22Rv1 (cell line): ENCODE results near the gene PSD2.

ENCODE experiments used
- H3K27ac ChIP-seq: fragments of 450-650 bp; 2 replicates; pipeline ENCODE4 v1.5.1; 2017
- CTCF ChIP-seq: fragments of 450-650 bp; IDR thresholded peaks from 2 replicates; pipeline ENCODE4 v1.5.1; 2017; ENCODE audit warnings: mild to moderate bottlenecking
- ZFX ChIP-seq: fragments of 450-650 bp; IDR thresholded peaks from 2 replicates; pipeline ENCODE4 v1.6.1; 2017; ENCODE audit warnings: antibody characterized with exemption, borderline replicate concordance

Gene PSD2

GRCh38 chr5:139870677-139871076 is 75.1 kb downstream of the PSD2 start:
- H3K27ac ChIP-seq: no peak overlapping the region
- TF ChIP-seq CTCF (no peak), ZFX (no peak)

- H3K27ac ChIP-seq: no peak overlapping the region
- TF ChIP-seq CTCF (no peak), ZFX (no peak)
Measured at GRCh38 chr5:139871614-139872013, 76.0 kb downstream of the PSD2 start.

- H3K27ac ChIP-seq: no peak overlapping the region
- TF ChIP-seq ZFX (no peak), CTCF (peak; percentile 20; the same call in 1 of the 2 replicates)
Measured at GRCh38 chr5:139872052-139872766, 76.6 kb downstream of the PSD2 start.

GRCh38 chr5:139872851-139873794 is 77.5 kb downstream of the PSD2 start:
- TF ChIP-seq CTCF: no peak
- no peak for TF ChIP-seq ZFX

GRCh38 chr5:139875957-139876356 is 80.3 kb downstream of the PSD2 start:
- H3K27ac ChIP-seq: no peak overlapping the region

More at GRCh38 chr5:139872851-139873794, 77.5 kb downstream of the PSD2 start:
- no peak overlapping the region for H3K27ac ChIP-seq

GRCh38 chr5:139877129-139877597 is 81.6 kb downstream of the PSD2 start:
- TF ChIP-seq ZFX: no peak
- TF ChIP-seq CTCF: no peak
- H3K27ac ChIP-seq: no peak overlapping the region

More at GRCh38 chr5:139875957-139876356, 80.3 kb downstream of the PSD2 start:
- no peak for TF ChIP-seq ZFX
- TF ChIP-seq CTCF: no peak
